GM19351 (cell line): ENCODE data around the gene DDX6.
"Not testable (repeated sequence)": the region's sequence is repeated elsewhere in the genome, so short reads cannot be mapped to it uniquely, and the experiment has no call there.

Source experiments
- ATAC-seq: cut with Tn5 transposase; IDR thresholded peaks from one replicate; pipeline ENCODE4 v1.9.1; 2021; ENCODE audit warnings: mild to moderate bottlenecking, moderate library complexity; ENCODE audit not compliant: unreplicated experiment

The DDX6 gene, protein sequence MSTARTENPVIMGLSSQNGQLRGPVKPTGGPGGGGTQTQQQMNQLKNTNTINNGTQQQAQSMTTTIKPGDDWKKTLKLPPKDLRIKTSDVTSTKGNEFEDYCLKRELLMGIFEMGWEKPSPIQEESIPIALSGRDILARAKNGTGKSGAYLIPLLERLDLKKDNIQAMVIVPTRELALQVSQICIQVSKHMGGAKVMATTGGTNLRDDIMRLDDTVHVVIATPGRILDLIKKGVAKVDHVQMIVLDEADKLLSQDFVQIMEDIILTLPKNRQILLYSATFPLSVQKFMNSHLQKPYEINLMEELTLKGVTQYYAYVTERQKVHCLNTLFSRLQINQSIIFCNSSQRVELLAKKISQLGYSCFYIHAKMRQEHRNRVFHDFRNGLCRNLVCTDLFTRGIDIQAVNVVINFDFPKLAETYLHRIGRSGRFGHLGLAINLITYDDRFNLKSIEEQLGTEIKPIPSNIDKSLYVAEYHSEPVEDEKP

DNA sequence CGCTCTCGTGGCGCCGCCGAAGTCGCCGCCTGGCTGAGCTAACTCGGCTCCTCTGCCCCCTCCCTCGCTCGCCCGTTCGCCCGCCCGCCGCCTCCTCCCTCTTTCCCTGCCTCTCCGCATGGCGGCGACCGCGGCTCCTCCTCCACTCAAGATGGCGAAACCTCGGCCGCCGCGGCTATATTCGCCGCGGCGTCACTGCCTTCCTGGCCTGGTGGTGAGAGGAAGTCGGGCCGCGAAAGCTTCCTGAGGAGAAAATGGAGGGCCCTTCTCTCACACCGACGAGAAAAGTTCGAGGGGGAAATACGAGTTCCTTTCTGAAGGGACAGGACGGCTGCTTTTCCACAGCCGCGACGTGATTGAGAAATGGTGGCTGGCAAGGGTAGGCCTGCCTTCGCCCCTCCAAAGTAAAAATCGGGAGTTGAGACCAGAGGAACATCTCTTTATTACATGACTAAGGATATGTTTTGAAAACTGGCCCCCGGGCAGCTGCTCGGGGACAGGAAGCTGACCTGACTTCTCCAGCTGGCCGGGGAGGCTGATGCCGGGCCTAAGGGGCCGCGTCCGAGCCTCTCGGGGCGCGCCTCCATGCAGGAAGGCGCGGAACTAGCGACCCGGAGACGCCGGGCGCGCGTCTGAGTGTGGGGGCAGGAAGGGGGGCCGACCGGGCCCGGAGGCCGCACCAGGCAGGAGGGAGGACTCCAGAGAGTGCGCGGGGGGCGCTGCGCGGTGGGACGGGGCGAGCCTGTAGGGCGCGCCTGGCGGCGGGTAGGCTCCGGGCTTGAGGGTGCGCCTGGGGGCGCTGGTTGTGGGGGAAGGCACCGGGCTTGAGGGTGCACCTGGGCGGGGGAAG is at the start of gene DDX6:
TSS of gene DDX6 (minus strand) at position 54 of the 850 bp plus-strand sequence. CDS start 4,913 bp downstream, outside the sequence.
- ATAC-seq, result peak; percentile 40

DNA sequence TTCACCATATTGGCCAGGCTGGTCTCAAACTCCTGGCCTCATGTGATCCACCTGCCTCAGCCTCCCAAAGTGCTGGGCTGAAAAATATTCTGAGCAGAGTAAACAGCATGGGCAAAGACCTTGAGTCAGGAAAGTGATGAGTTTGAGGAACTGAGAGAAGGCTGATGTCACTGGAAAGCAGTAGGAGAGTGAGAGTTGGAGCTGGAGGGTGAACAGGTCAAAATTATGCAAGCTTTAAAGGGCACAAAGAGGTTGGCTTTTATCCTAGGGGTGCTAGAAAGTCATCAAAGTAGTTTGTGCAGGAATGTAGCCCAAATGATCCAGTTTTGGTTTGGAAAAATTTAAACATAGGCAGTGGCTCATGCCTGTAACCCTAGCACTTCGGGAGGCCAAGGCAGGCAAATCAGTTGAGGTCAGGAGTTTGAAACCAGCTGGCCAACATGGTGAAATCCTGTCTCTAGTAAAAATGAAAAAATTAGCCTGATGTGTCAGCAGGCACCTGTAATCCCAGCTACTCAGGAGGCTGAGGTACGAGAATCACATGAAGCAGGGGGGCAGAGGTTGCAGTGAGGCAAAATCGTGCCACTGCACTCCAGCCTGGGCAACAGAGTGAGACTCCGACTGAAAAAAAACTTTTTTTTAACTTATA is 48.1 kb upstream of the DDX6 start:
- ATAC-seq, result peak; percentile 78

DNA sequence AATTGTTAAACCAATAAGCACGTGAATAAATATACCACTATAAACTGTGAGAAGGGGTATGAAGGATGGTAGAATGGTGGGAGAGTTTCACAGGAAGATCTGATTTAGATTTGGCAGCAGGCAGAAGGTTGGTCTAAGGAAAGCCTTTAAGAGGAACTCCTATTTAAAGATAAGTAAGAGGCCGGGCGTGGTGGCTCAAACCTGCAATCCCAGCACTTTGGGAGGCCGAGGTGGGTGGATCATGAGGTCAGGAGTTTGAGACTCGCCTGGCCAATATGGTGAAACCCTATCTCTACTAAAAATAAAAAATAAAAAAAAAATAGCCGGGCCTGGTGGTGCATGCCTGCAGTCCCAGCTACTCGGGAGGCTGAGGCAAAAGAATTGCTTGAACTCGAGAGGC is 46.9 kb upstream of the DDX6 start:
- ATAC-seq, result no peak

DNA sequence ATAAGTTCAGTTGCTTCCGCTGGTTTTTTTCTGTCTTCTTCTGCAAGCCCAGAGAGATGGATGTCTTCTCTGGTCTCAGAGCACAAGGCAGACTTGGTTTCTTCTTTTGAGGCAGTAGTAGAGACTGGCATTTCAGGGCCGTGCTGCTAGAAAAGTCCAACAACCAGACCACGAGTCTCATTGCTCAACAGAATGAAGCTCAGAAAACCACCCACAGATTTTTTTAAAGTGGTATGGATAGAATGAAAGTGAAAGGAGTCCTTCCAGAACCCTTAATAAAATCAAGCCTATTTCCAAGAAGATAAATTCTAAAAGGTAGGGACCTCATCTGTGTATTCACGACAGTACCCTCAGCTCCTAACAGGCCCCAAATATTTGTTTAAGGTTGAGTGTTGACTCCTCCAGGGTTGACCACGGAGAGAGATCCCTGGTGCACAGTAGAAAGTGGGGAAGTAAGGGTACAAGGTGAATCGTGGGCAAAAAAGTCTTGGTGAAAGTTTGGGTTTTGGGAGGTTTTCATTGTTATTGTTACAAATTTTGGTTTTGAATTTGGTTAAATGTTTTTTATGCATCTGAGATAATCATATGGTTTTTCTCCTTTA is 43.6 kb upstream of the DDX6 start:
- no peak for ATAC-seq

DNA sequence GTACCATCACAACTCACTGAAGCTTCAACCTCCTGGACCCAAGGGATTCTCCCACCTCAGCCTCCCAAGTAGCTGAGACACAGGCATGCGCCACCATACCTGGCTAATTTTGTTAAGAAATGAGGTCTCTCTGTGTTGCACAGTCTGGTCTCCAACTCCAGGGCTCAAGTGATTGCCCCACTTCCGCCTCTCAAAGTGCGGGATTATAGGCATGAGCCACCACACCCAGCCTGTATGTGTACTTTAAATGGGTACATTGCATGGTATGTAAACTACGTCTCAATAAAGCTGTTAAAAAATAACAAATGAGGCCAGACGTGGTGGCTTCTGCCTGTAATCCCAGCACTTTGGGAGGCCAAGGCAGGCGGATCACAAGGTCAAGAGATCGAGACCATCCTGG is 36.2 kb upstream of the DDX6 start:
- ATAC-seq, result no peak

DNA sequence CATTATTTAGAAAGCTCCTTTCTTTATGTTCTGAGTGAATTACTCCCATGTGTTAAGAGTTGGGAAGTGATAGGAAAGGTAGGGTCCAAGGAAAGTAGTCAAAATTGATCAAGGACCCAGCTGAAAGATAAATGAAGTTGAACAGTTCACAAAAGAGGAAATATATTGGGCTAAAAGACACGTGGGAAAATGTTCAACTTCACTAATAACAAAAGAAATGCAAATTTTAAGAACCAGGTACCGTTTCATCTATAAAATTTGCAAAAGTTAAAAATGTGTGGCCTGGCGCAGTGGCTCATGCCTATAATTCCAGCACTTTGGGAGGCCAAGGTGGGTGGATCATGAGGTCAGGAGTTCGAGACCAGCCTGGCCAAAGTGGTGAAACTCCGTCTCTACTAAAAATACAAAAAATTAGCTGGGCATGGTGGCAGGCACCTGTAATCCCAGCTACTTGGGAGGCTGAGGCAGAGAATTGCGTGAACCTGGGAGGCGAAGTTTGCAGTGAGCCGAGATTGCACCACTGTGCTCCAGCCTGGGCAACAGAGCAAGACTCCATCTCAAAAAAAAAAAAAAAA is 32.1 kb upstream of the DDX6 start:
- ATAC-seq, result not testable (repeated sequence)

DNA sequence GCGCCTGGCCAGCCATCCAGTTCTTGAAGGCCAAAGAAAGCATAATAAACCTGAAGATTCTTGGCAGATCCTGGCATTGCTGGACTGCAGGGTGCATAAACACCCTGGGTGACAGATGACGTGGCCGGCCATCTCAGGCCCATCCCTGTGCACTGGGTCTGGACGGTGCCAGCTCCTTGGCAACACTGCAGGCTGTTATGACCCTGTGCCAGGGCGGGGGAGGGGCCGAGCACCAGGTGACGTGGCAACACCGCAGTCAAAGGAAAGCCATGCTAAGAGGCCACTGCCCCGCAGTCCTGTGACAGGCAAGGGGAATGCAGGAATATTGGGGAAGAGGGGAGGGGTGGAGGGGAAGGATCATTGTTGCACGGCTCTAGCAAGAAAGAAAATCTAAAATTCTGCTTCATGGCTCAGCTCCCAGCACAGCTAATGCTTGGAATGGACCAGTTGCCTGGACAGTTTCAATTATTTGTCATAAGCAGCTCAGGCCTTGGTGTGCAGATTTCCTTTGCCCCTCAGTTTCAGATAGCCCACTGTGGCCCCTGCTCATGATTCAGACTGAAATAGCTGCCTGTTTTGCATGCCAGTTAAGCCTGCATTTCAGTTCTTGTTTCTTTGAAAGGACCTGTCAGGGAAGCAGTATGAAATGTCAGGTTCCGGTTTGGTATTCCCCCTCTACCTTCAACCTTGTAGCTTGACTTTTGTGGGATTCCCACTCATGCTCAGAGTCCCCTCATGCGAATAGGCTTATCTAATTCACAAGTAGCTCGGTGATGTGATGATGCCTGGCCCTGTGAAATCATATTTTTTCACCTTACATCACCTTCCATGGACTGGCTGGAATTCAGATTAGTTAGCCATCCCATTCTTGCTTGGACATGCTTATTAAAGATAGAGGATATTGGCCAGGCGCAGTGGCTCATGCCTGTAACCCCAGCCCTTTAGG is 29.7 kb upstream of the DDX6 start:
- peak; percentile 90 for ATAC-seq

DNA sequence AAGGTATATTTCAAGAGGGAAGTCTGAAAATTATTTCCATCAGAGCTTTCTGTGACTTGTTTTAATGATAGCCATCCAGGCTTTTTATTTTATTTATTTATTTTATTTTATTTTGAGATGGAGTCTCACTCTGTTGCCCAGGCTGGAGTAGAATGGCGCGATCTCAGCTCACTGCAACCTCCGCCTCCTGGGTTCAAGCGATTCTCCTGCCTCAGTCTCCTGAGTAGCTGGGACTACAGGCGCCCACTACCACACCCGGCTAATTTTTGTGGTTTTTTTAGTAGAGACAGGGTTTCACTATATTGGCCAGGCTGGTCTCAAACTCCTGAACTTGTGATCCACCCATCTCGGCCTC is 29.0 kb upstream of the DDX6 start:
- ATAC-seq, result not testable (repeated sequence)

DNA sequence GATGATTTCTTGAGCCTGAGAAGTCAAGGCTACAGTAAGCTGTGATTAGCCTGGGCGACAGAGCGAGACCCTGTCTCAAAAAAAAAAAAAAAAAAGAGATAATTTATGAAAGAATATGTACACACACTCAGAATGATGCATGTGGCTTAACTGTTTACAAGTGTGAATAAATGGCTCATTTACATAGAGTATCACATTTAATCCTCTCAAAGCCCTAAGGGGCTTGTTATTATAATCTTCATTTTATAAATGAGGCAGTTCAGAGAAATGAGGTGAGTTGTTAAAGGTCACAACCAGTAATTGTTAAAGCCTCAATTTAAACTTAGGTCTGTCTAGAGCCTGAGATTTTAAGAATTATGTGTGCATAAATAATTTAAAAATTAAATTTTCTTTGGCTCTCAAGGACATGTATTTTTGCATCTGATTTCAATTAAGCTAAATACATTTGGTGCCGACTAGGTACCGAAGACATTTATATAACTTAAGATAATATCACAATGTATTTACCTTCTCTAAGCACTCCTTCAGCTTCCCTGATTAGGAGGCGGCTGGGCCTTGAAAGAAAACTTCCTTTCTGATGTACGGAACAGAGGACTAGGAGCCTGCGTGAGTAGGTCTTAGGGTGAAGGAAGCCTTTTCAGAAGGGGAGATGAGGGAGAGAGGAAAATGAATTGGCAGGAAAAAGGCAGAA is 28.5 kb upstream of the DDX6 start:
- ATAC-seq, result no peak

DNA sequence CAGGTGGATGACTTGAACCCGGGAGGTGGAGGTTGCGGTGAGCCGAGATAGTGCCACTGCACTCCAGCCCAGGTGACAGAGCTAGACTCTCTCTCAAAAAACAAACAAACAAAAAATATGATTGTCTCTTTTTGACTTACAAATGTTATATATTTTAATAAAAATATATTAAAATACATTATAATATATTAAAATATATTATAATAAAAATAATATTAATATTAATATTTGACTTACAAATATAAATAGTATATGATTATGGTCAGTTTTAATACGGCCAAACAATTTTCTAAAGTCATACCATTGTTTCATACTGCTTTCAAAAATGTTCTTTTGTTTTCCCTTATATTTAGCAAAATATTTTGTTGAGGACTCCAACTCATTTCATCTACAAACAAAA is 27.2 kb upstream of the DDX6 start:
- no peak for ATAC-seq

DNA sequence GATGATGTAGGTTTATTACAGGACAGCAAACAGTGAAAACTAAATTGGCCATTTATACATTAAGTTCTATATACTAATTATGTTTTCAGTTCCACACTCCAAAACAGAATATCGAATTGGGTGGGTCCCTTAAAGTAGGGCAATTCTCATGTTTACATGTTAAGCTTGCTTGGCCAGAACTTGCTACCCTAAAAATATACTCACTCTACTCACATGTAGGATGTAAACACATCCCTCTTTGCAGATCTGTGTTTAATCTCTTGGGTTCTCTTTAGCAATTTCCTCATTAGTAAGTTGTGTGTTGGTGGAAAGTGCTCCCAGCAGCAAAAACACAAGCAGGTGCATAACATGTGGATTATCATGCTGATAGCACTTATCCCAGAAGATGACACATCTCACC is 22.6 kb upstream of the DDX6 start:
- ATAC-seq, result no peak

DNA sequence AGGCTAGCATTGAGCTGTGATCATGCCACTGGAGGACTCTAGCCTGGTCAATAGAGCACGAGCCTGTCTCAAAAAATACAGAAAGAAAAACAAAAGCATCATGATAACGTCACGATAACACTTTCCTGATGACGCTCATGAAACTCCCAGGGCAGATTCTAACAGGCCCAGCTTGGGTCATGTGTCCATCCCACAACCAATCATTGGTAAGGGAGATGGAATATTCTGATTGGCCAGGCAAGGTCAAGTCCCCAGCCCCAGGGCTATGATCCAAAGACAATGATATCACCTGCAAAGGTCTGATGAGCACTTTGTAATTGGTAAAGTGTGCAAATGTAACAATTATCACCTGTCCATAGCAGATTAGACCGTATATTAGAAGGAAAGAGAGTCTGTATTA is 21.5 kb upstream of the DDX6 start:
- no peak for ATAC-seq

DNA sequence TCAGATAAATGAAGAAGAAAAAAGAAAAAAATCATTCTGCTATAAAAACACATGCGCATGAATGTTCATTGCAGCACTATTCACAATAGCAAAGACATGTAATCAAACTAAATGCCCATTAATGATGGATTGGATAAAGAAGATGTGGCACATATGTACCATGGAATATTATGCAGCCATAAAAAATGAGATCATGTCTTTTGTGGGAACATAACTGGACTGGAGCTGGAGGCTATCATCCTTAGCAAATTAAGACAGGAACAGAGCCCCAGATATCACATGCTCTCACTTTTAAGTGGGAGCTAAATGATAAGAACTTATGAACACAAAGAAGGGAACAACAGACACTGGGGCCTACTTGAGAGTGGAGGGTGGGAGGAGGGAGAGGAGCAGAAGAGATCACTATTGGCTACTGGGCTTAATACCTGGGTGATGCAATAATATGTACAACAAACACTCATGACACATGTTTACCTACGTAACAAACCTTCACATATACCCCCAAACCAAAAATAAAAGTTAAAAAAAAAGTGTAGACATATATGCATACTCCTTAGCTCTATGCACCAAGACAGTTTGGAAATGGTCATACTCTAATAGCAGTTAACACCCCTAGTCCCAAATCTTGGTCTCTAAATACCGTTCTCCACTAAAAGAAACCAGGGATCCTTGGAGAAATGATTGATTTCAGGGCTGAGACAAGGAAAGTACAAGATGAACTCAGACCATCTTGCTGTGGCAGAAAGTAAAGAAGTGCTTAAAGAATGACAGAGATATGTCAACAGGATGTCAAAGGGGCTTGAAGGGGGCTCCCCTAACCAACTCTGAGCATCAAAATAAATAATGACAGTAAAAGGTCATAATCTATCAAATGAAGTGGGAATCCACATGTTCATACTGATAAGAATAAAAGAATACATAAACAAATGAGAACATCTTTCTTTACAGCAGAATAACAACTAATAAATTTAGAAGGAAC is 17.1 kb upstream of the DDX6 start:
- no peak for ATAC-seq

DNA sequence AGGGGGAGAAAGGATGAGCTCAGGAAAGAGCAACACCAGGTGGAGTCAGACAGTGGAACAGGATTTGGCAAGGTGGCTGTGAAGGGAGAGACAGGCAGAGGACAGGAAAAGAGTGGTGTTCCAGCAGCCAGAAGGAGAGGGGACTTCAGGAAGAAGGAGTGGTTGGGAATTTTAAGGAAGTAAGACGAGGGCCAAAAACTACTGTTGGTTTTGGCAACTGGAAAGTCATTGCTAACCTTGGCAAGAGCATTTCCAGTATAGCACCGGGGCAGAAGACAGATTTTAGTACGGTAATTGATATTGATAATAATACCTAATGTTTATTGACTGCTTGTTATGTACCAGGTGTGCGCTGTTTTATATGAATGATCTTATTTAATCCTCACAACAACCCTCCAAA is 15.4 kb upstream of the DDX6 start:
- ATAC-seq, result no peak

DNA sequence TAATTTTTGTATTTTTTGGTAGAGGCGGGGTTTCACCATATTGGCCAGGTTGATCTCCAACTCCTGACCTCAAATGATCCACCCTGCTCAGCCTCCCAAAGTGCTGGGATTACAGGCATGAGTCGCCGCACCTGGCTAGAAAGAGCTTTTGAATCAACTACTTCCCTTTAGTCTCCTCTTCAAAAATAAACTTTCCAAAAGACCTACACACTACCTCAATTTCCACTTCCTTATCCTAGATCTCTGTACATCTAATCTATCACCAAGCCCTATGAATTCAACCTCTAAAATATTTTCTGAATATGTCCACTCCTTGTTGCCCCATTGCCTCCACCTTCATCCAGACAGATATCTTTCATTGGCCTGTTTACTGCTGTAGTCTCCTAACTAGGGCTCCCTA is 13.1 kb upstream of the DDX6 start:
- no peak for ATAC-seq

DNA sequence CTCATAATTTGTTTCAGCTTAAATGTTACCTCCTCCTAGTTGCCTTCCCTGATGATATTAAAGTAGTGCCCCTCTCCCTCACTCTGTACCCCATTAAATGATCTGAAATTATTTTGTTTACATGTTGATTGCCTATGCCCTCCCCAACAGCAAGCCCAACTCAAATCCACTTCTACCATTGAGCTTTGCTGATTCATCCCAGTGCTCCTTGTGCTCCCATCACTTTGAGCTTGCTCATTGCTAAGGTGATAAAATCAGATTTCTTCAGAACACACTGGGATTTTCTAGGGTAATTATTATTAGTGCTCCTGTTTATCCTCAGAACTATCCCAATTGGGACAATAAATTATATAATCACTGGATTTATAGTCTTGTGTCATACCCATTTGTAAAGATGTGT is 8.4 kb upstream of the DDX6 start:
- ATAC-seq, result no peak

DNA sequence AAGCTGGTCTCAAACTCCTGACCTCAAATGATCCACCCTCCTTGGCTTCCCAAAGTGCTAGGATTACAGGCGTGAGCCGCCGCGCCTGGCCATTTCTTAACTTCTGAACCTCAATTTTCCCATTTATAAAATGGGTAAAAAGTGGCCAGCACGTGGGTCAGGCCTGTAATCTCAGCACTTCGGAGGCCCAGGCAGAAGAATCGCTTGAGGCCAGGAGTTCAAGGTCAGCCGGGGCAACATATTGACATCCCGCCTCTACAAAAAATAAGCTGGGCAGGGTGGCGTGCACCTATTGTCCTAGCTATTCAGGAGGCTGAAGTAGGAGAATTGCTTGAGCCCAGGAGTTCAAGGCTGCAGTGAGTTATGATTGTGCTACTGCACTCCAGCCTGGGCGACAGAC is 6.5 kb upstream of the DDX6 start:
- ATAC-seq, result no peak

DNA sequence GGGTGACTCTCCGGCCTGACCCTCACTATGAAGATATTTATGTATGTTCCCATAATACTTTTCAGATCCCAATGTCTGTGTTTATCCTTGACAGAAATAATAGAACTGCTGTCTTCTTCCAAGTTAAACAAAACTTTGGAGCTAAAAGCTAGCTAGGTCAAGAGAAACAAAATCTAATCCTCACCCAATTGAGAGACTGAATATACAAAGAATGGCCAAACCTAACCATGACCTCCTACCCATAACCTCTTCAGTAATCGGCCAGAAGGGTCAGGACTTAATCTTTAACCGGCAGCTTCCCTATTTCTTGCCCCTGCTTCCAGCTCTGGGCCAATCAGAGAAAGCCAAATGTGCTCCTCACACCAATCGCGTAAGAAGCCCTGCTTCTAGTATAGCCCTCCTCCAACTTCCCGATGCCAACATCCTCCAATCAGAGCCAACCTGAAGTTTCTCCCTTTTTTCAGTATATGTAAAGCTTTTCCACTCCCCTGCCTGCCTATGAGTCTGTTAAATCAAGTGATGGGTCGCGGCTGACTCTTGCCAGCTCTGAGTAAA is 1.7 kb upstream of the DDX6 start:
- peak; percentile 64 for ATAC-seq
